ENCODE measurements around the gene NME8.
A peak's percentile ranks its signal among the peaks of the same experiment; 100 is the strongest.

The NME8 gene

GRCh38 chr7:37831244-37831643 is 17.2 kb upstream of the NME8 start:
- DNase-seq (ENCODE audit: low read depth) = no peak
- H3K4me3 ChIP-seq (replicated peaks; ENCODE audit: low read depth, low read length) = no peak overlapping the region
- TF ChIP-seq CTCF (IDR thresholded peaks at IDR 0.05; ENCODE audit: low read length, missing control alignments) = no peak

- DNase-seq (ENCODE audit: low read depth) = peak; percentile 63
- TF ChIP-seq CTCF (IDR thresholded peaks at IDR 0.05; ENCODE audit: low read length, missing control alignments) = no peak
- H3K4me3 ChIP-seq (replicated peaks; ENCODE audit: low read depth, low read length) = no peak overlapping the region
Observed at GRCh38 chr7:37832194-37832593, 16.2 kb upstream of the NME8 start.

GRCh38 chr7:37833107-37833817 is 15.1 kb upstream of the NME8 start:
- DNase-seq (ENCODE audit: low read depth) = peak; percentile 67

GRCh38 chr7:37833818-37834146 is 14.6 kb upstream of the NME8 start:
- no peak overlapping the region for H3K4me3 ChIP-seq (replicated peaks; ENCODE audit: low read depth, low read length)
- no peak for DNase-seq (ENCODE audit: low read depth)
- TF ChIP-seq CTCF (IDR thresholded peaks at IDR 0.05; ENCODE audit: low read length, missing control alignments) = no peak

More at GRCh38 chr7:37833107-37833817, 15.1 kb upstream of the NME8 start:
- peak; percentile 68 for TF ChIP-seq CTCF (IDR thresholded peaks at IDR 0.05; ENCODE audit: low read length, missing control alignments)
- peak overlapping the region; percentile 37 for H3K4me3 ChIP-seq (replicated peaks; ENCODE audit: low read depth, low read length)

- peak; percentile 1 for DNase-seq (ENCODE audit: low read depth)
- H3K4me3 ChIP-seq (replicated peaks; ENCODE audit: low read depth, low read length) = no peak overlapping the region
- TF ChIP-seq CTCF (IDR thresholded peaks at IDR 0.05; ENCODE audit: low read length, missing control alignments) = peak; percentile 27
Observed at GRCh38 chr7:37853468-37853867, 5.1 kb downstream of the NME8 start.

GRCh38 chr7:37882086-37882485 is 33.7 kb downstream of the NME8 start:
- no peak for TF ChIP-seq CTCF (IDR thresholded peaks at IDR 0.05; ENCODE audit: low read length, missing control alignments)
- no peak for DNase-seq (ENCODE audit: low read depth)
- no peak overlapping the region for H3K4me3 ChIP-seq (replicated peaks; ENCODE audit: low read depth, low read length)

GRCh38 chr7:37893359-37893758 is 45.0 kb downstream of the NME8 start:
- no peak for TF ChIP-seq CTCF (IDR thresholded peaks at IDR 0.05; ENCODE audit: low read length, missing control alignments)
- H3K4me3 ChIP-seq (replicated peaks; ENCODE audit: low read depth, low read length) = no peak overlapping the region
- DNase-seq (ENCODE audit: low read depth) = no peak

Measured in fibroblast of pulmonary artery (primary cell).